Measurements from ENCODE around the gene CENPN. TPM values are rescaled to one million over a fixed set of nuclear protein-coding genes. Genes with fewer than 3 reads are reported as not detected.

Gene CENPN
- total RNA-seq, 3 donors from 2014 or later (not counting 1 experiment from before 2014, with no cell fraction given) = 6.6 to 11.6 (median 9.0) TPM

DNA sequence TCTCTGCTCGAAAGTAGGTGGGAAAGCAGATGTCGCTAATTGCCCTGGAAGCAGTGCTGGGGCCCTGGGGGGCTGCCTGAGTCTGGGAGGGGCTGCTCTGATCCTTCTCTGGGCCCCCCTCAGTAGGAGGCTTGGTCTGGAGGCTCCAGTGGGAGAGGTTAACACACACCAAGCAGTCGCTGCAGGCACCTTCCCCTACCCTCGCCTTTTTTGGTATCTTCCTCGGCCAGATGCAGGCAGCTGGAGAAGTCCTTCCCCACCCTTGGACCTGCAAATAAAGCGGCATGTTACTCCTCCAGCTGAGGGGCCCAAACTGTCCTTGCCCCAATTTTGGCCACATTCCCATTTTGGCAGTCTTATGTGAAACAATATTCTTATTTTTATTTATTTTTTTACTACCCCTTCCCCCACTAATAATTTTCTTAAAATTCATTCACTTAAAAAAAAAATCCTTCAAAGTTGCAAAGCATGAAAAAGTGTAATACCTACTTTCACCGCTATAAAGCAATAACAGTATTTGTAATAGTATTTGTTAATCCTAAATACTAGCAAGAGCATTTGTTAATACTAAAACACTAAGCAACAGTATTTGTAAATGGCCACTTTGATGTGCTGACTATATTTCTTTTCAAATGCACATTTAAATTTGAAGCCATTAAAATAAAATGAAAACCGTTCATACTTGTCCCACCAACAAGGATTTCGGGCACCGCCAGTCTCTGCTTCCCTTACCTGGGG is 55.0 kb downstream of the CENPN start:
- Mint-ChIP-seq H3K27me3 (ENCODE audit: low read depth in 2 of 2) (no peaks in the 10 kb centered on the region), H3K36me3 (no peaks in the 10 kb centered on the region), H3K27ac (no peak overlapping the region), H3K4me1 (no peaks in the 10 kb centered on the region), H3K9me3 (no peaks in the 10 kb centered on the region), H3K4me3 (no peak overlapping the region)
- no peak overlapping the region for H3K27ac ChIP-seq (ENCODE audit: low read length)
- H3K9me3 ChIP-seq (ENCODE audit: control insufficient read depth, insufficient read depth, low read length) = no peaks in the 10 kb centered on the region
- H3K36me3 ChIP-seq (ENCODE audit: control insufficient read depth, insufficient read depth, low read length) = no peaks in the 10 kb centered on the region
- DNase-seq (no peak), ATAC-seq (no peak)
- H3K4me3 ChIP-seq (ENCODE audit: low read length) = no peak overlapping the region
- WGBS (ENCODE audit: insufficient coverage) = 92% methylated on average over 9 of the region's 10 CpGs
- H3K4me1 ChIP-seq (ENCODE audit: control insufficient read depth, insufficient read depth, low read length) = no peaks in the 10 kb centered on the region
- intact Hi-C loops (cut with micrococcal nuclease) = no loop called here
- TF ChIP-seq, protein P1, sequence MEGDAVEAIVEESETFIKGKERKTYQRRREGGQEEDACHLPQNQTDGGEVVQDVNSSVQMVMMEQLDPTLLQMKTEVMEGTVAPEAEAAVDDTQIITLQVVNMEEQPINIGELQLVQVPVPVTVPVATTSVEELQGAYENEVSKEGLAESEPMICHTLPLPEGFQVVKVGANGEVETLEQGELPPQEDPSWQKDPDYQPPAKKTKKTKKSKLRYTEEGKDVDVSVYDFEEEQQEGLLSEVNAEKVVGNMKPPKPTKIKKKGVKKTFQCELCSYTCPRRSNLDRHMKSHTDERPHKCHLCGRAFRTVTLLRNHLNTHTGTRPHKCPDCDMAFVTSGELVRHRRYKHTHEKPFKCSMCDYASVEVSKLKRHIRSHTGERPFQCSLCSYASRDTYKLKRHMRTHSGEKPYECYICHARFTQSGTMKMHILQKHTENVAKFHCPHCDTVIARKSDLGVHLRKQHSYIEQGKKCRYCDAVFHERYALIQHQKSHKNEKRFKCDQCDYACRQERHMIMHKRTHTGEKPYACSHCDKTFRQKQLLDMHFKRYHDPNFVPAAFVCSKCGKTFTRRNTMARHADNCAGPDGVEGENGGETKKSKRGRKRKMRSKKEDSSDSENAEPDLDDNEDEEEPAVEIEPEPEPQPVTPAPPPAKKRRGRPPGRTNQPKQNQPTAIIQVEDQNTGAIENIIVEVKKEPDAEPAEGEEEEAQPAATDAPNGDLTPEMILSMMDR (IDR thresholded peaks at IDR 0.05) = no peak
- no peaks in the 10 kb centered on the region for H3K27me3 ChIP-seq (ENCODE audit: control insufficient read depth, insufficient read depth, low read length)

DNA sequence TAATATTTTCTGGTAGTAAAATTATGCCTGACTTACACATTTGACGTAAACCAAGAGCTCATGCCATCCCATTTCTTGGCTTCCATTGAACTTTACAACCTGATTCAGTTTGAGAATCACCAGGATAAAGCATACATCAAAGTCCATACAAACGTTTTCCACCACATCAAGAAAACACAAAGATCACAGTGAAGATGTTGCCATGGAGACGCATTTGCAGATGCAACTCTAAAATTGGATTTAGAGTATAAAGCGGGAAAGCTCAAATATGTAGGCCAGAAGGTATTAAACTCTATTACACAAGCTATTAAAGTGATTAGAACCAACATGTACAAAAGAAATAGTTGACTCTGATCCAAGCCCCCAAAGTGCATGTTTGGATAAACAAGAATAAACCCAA is 59.7 kb downstream of the CENPN start:
- H3K4me3 Mint-ChIP-seq = no peak overlapping the region
- H3K36me3 Mint-ChIP-seq = no peaks in the 10 kb centered on the region
- intact Hi-C loops (cut with micrococcal nuclease) = no loop called here
- H3K4me3 ChIP-seq (ENCODE audit: low read length) = no peak overlapping the region
- H3K27ac Mint-ChIP-seq = no peak overlapping the region
- H3K27ac ChIP-seq (ENCODE audit: low read length) = no peak overlapping the region
- H3K36me3 ChIP-seq (ENCODE audit: control insufficient read depth, insufficient read depth, low read length) = no peaks in the 10 kb centered on the region
- DNase-seq (peak in 1 of 2 donors; percentile 15), ATAC-seq (no peak)
- H3K27me3 Mint-ChIP-seq (ENCODE audit: low read depth in 2 of 2) = peaks cover 0 to 10% of the 10 kb centered on the region in 2 donors
- no peaks in the 10 kb centered on the region for H3K9me3 Mint-ChIP-seq
- WGBS (ENCODE audit: insufficient coverage) = 80% methylated on average over 4 of the region's 4 CpGs
- TF ChIP-seq, protein P1 (IDR thresholded peaks at IDR 0.05) = no peak
- H3K4me1 Mint-ChIP-seq = no peaks in the 10 kb centered on the region
- H3K4me1 ChIP-seq (ENCODE audit: control insufficient read depth, insufficient read depth, low read length) = no peaks in the 10 kb centered on the region
- H3K9me3 ChIP-seq (ENCODE audit: control insufficient read depth, insufficient read depth, low read length) = no peaks in the 10 kb centered on the region
- H3K27me3 ChIP-seq (ENCODE audit: control insufficient read depth, insufficient read depth, low read length) = no peaks in the 10 kb centered on the region

DNA sequence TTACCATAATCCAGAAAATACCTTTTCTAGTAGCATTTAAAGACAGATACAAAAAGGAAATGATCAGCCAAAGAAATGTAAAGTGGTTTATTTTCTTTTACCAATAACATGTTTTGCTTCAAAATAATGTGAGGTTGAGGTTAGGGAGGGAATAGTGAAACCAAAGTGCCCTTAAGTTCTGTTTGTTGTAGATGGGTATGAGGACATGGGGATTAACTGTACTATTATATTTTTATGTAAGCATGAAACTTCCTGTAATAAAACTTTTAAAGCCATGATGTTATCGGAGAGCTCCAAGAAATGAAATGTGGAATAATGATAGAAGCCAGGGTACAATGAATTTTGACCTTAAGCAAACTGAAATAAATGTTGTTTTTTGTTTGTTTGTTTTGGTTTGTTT is 60.2 kb downstream of the CENPN start:
- Mint-ChIP-seq H3K27me3 (ENCODE audit: low read depth in 2 of 2) (peaks cover 0 to 12% of the 10 kb centered on the region in 2 donors), H3K4me3 (no peak overlapping the region), H3K4me1 (no peaks in the 10 kb centered on the region), H3K9me3 (no peaks in the 10 kb centered on the region), H3K27ac (no peak overlapping the region), H3K36me3 (no peaks in the 10 kb centered on the region)
- no peak for DNase-seq
- intact Hi-C loops (cut with micrococcal nuclease) = no loop called here
- no peaks in the 10 kb centered on the region for H3K9me3 ChIP-seq (ENCODE audit: control insufficient read depth, insufficient read depth, low read length)
- no peak for ATAC-seq
- 93% methylated on average over 1 of the region's 1 CpG for WGBS (ENCODE audit: insufficient coverage)
- H3K27me3 ChIP-seq (ENCODE audit: control insufficient read depth, insufficient read depth, low read length) = no peaks in the 10 kb centered on the region
- no peak overlapping the region for H3K27ac ChIP-seq (ENCODE audit: low read length)
- TF ChIP-seq, protein P1 (IDR thresholded peaks at IDR 0.05) = no peak
- H3K36me3 ChIP-seq (ENCODE audit: control insufficient read depth, insufficient read depth, low read length) = no peaks in the 10 kb centered on the region
- no peaks in the 10 kb centered on the region for H3K4me1 ChIP-seq (ENCODE audit: control insufficient read depth, insufficient read depth, low read length)
- no peak overlapping the region for H3K4me3 ChIP-seq (ENCODE audit: low read length)

DNA sequence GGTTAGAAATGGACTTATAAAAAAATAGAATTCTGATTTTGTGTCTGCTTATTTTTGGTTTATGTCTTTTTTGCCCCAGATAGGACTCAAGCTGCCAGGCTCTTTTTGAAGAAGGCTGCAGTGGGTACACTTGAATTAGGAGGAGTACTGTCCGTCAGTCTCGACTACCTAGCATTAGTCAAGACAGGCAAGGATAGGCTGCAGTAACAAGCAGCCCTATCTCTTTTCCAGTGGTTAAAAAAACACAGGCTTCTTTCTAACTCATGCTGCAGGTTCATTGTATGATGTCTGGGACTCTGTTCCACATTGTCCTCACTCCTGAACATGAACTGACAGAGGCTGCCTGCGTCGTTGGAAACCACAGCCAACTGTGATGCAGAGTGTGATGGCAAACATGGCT is 62.0 kb downstream of the CENPN start:
- no peak for DNase-seq
- Histone ChIP-seq H3K9me3 (ENCODE audit: control insufficient read depth, insufficient read depth, low read length) (no peaks in the 10 kb centered on the region), H3K27ac (ENCODE audit: low read length) (no peak overlapping the region), H3K4me3 (ENCODE audit: low read length) (no peak overlapping the region), H3K4me1 (ENCODE audit: control insufficient read depth, insufficient read depth, low read length) (no peaks in the 10 kb centered on the region), H3K36me3 (ENCODE audit: control insufficient read depth, insufficient read depth, low read length) (no peaks in the 10 kb centered on the region), H3K27me3 (ENCODE audit: control insufficient read depth, insufficient read depth, low read length) (no peaks in the 10 kb centered on the region)
- WGBS (ENCODE audit: insufficient coverage) = 96% methylated on average over 4 of the region's 4 CpGs
- Mint-ChIP-seq H3K4me1 (no peaks in the 10 kb centered on the region), H3K36me3 (no peaks in the 10 kb centered on the region), H3K4me3 (no peak overlapping the region), H3K27ac (no peak overlapping the region), H3K27me3 (ENCODE audit: low read depth in 2 of 2) (peaks cover 0 to 24% of the 10 kb centered on the region in 2 donors), H3K9me3 (no peaks in the 10 kb centered on the region)
- no peak for ATAC-seq
- intact Hi-C loops (cut with micrococcal nuclease) = no loop called here
- TF ChIP-seq, protein P1 (IDR thresholded peaks at IDR 0.05) = no peak
